Head of caudate nucleus (tissue), 42 donors: ENCODE results near the gene PLIN4.
"Not testable (repeated sequence)": the region's sequence is repeated elsewhere in the genome, so short reads cannot be mapped to it uniquely, and the experiment has no call there.

ENCODE experiments used
- DNase-seq, 42 donors: peaks; one replicate each; pipeline versions ENCODE4 v3.0.0 to v3.0.0-alpha.2; 2020 to 2021; ENCODE audit warnings: mixed read lengths in 7 of 42
- intact Hi-C: fragments of 100-400 bp; cut with DNase I; formaldehyde crosslinking; loops from one replicate; pipeline ENCODE4 v1.15.0; 2022

PLIN4 gene

DNA sequence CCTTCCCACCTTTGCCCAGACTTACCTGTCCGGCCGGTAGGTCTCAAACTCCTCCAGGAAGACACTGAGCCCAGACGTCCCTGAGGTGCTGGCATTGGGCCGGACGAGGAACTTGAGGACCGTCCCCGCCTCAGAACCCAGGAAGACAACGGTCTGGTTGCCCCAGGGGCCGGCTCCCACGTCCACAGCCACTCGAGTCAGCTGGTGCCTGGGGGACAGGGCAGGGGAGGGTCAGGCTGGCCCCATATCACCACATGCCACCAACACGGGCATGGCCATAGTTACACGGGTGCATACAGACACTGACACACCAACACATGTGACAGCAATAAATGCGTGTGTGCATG, 29.9 kb upstream of the PLIN4 start:
- DNase-seq, result no peak
- intact Hi-C loops, result no loop called here

- intact Hi-C loops, result no loop called here
- DNase-seq, result peak in 6 of 42 donors; percentile 17 to 52 (median 34)
Measured at GRCh38 chr19:4547303-4548237, 29.3 kb upstream of the PLIN4 start.

DNA sequence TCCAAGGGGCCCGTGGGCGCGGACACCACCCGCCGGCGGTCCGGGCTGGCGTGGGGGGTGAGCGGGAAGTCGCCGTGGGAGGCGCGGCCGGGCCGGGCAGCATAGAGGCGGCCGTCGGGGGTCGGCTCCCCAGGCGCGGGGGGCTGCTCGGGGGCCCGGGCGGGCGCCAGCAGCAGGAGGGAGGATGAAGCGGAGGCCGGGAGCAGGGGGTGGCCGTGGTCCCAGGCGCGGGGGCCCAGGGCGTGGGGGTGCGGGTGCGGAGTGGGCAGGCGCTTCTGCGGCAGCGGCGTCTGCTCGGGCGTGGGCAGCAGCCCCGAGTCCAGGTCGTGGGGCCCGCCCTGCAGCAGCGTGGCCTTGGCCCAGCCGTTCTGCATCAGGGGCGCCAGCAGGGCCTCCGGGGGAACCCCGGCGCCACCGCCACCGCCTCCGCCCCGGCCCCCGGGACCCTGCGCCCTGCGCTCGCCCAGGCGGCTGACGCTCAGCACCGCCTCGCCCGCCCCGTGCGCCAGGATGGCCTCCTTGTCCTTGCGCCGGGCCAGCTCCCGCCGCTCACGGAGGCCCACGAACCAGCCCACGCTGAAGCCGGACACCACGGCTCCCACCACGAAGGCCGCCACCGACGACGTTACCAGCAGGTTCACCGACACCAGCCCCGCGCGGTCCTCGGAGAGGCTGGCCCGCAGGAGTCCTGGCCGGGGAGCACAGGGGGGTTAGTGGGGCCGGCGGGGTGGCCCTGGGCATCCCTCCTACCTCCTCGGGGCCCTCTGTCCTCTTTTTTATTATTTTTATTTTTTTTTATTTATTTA, 25.8 kb upstream of the PLIN4 start:
- DNase-seq, result no peak
- intact Hi-C loops, result no loop called here

DNA sequence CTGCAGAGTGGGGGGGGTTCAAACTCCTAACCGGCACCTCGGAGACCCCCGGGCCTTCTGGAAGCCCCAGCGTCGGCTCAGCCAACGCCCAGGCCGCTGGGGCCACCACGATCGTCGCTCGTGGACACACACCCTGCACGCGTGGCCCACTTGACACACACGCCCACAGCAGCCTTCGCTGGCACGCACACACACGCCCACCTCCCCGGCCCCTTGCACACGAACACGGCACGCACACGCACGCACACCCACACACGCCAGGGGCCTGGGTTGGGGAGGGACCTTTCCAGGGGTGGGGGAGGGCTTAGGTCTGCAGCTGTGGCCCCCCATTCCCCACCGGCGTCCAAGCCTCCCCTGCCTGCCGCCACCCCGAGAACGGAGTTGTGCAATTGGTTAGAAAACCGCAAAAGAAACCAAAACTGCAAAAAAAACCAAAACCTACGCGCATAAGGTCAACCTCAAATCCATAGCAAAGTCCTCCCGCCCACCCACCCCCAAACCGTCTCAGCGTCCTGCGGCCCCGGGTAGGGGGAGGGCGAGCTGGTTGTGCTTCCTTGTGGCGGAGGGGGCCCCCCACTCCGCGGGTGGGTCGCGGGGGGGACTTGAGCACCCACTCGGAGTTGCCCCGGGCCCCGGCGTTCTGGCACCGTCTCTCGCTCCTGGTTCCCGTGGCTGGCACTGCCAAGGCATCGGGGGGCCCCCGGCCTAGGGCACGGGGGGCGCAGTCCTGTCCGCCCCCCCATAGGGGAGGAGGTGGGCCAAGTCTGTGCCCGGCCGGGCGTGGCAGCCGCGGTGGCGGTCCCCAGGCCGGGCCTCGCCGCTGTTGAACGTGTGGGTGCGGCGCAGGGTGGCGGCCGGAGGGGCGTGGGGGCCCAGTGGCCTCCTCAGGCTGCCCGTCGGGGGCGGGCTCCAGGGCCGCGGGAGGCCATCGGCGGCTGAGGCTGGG, 24.9 kb upstream of the PLIN4 start:
- DNase-seq, result no peak
- intact Hi-C loops, result no loop called here

GRCh38 chr19:4541806-4542145, 23.5 kb upstream of the PLIN4 start:
- DNase-seq, intact Hi-C loops: not testable (repeated sequence)

DNA sequence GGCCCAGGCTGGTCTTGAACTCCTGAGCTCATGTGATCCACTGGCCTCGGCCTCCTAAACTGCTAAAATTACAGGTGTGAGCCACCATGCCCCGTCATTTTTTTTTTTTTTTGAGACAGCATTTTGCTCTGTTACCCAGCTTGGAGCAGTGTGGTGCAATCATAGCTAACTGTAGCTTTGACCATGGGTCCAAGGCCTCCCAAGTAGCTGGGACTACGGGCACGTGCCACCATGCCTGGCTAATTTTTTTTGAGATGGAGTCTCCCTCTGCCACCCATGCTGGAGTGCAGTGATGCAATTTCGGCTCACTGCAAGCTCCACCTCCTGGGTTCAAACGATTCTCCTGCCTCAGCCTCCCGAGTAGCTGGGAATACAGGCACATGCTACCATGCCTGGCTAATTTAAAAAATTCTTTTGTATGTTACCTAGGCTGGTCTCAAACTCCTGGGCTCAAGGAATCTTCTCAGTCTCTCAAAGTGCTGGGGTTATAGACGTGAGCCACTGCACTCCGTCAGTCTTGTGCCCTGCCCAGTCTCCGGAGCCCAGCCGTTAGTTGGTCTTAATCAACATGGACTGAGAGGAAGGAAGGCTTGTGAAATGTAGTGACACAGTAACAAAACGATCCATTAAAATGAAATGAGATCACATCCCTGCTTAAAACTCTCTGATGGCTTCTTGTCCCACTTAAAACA, 23.0 kb upstream of the PLIN4 start:
- intact Hi-C loops, result no loop called here
- no peak for DNase-seq

- intact Hi-C loops, result no loop called here
- DNase-seq, result peak in 16 of 42 donors; percentile 10 to 62 (median 28)
Measured at GRCh38 chr19:4539693-4540581, 21.7 kb upstream of the PLIN4 start, which contains the start of gene LRG1. Gene LRG1, minus strand, starts transcription at chr19:4540036. Its CDS starts 23 bp downstream, at chr19:4540013.

GRCh38 chr19:4539169-4539692, 20.9 kb upstream of the PLIN4 start:
- intact Hi-C loops, result no loop called here
- no peak for DNase-seq

- intact Hi-C loops, result no loop called here
- DNase-seq, result no peak
Measured at GRCh38 chr19:4538601-4538954, 20.3 kb upstream of the PLIN4 start.

GRCh38 chr19:4537953-4538600, 19.8 kb upstream of the PLIN4 start:
- no peak for DNase-seq
- intact Hi-C loops, result no loop called here

- intact Hi-C loops, result no loop called here
- no peak for DNase-seq
Measured at GRCh38 chr19:4536798-4537197, 18.5 kb upstream of the PLIN4 start.

GRCh38 chr19:4534836-4535658, 16.8 kb upstream of the PLIN4 start, which contains the start of gene PLIN5:
Gene PLIN5, minus strand, starts transcription at chr19:4535224. Its CDS starts 1,150 bp downstream, at chr19:4534074.
- DNase-seq, result peak; percentile 44 to 84 (median 71)
- intact Hi-C loops, result no loop called here

DNA sequence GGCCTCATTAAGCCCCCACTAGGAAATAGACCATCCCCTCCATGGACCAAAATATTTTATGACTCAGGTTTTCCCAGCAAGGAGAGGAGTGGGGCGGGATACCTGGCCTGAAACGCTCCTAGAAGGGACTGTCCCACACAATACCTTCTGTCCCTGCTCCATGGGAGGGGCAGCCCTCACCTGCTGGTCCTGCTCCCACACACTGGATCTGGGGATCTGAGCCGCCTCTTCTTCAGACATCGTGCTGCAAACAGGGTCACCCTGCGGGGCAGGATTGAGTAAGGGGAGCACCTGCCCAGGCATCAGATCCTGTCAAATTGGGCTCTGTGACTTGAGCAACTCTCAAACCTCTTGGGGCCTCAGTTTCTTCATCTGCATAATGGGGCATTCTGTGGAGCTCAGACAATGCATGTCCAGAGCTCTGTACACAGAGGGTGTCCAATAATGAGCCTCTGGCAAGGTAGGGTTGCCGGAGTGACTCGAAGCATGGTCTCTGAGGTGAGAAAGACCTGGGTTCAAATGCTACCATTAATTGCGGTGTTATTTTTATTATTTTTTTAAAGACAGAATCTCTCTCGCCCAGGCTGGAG, 15.6 kb upstream of the PLIN4 start:
- intact Hi-C loops, result no loop called here
- no peak for DNase-seq

GRCh38 chr19:4533334-4533733, 15.0 kb upstream of the PLIN4 start:
- intact Hi-C loops, result no loop called here
- no peak for DNase-seq

DNA sequence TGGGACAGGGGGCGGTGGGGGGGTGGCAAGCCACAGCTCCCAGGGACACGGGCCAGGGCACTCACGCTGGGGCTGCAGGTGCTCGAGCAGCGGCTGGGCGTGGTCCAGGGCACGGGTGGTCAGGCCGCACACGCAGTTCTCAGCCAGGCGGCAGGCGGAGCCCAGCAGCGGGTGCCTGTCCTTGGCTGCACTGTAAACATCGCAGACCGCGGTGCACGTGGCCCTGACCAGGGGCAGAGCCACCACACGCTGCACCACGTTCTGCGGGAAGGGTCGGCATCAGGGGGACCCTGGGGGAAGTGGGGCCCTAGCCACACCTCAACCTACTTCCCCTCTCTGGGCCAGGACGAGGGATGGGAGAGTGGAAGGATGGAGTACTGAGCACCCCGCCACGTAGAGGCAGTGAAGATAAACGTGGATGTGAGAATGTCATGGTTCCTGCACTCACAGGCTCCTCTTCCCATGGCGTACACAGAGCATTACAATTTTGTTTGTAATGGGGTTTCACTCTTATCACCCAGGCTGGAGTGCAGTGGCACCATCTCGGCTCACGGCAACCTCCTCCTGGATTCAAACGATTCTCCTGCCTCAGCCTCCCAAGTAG, 13.4 kb upstream of the PLIN4 start:
- intact Hi-C loops, result no loop called here
- DNase-seq, result no peak
